ENCODE data around the gene IL1A.

The IL1A gene

GRCh38 chr2:112772911-112773475, 11.3 kb downstream of the IL1A start:
- no peak for TF ChIP-seq CTCF (IDR thresholded peaks at IDR 0.05; ENCODE audit: control extremely low read depth, extremely low read depth, low read depth, missing control alignments)
- POLR2A ChIA-PET: interaction anchor here (0.6 kb wide), 1 partner anchor 16 kb away, joined by 3 read pairs; no protein-coding TSS in a partner anchor
- CTCF ChIA-PET: interaction anchor here (1.1 to 2.5 kb wide), 7 partner anchors 14 to 169 kb away, joined by 3 to 13 read pairs (median 4); no protein-coding TSS in a partner anchor
- DNase-seq (ENCODE audit: extremely low spot score): no peak

- TF ChIP-seq CTCF (IDR thresholded peaks at IDR 0.05; ENCODE audit: control extremely low read depth, extremely low read depth, low read depth, missing control alignments): no peak
- DNase-seq (ENCODE audit: extremely low spot score): no peak
- POLR2A ChIA-PET: interaction anchor here (0.6 kb wide), 1 partner anchor 17 kb away, joined by 3 read pairs; no protein-coding TSS in a partner anchor
- CTCF ChIA-PET: interaction anchor here (0.7 to 1.8 kb wide), 5 partner anchors 9 to 169 kb away, joined by 3 to 4 read pairs (median 3); no protein-coding TSS in a partner anchor
These were observed 12.0 kb downstream of the IL1A start for GRCh38 chr2:112772322-112772721.

- ChIA-PET CTCF (interaction anchor here (0.8 to 3.6 kb wide), 6 partner anchors 8 to 173 kb away, joined by 3 to 15 read pairs (median 4); no protein-coding TSS in a partner anchor), POLR2A (no interaction called here)
- TF ChIP-seq CTCF (IDR thresholded peaks at IDR 0.05; ENCODE audit: control extremely low read depth, extremely low read depth, low read depth, missing control alignments): no peak
- DNase-seq (ENCODE audit: extremely low spot score): no peak
These were observed 15.9 kb downstream of the IL1A start for GRCh38 chr2:112768432-112768831.

GRCh38 chr2:112767693-112768330, 16.5 kb downstream of the IL1A start:
- TF ChIP-seq CTCF (IDR thresholded peaks at IDR 0.05; ENCODE audit: control extremely low read depth, extremely low read depth, low read depth, missing control alignments): no peak
- ChIA-PET POLR2A (no interaction called here), CTCF (interaction anchor here (1.3 to 3.6 kb wide), 4 partner anchors 19 to 174 kb away, joined by 3 to 15 read pairs (median 6); no protein-coding TSS in a partner anchor)
- no peak for DNase-seq (ENCODE audit: extremely low spot score)

- ChIA-PET POLR2A (no interaction called here), CTCF (no interaction called here)
- TF ChIP-seq CTCF (IDR thresholded peaks at IDR 0.05; ENCODE audit: control extremely low read depth, extremely low read depth, low read depth, missing control alignments): no peak
- no peak for DNase-seq (ENCODE audit: extremely low spot score)
These were observed 19.0 kb downstream of the IL1A start for GRCh38 chr2:112765251-112765650.

- CTCF ChIA-PET: interaction anchor here (0.8 to 4.6 kb wide), 6 partner anchors 10 to 410 kb away, joined by 3 to 23 read pairs (median 3); partner anchors contain the start of gene PSD4
- TF ChIP-seq CTCF (IDR thresholded peaks at IDR 0.05; ENCODE audit: control extremely low read depth, extremely low read depth, low read depth, missing control alignments): no peak
- POLR2A ChIA-PET: no interaction called here
- peak; percentile 97 for DNase-seq (ENCODE audit: extremely low spot score)
These were observed 19.9 kb downstream of the IL1A start, which contains the start of gene CKAP2L for GRCh38 chr2:112764071-112765044. Gene CKAP2L, minus strand, starts transcription at chr2:112764609. Its CDS starts 11 bp downstream, at chr2:112764598.
